ENCODE results near the gene LTBP1. TPM values are rescaled to one million over a fixed set of nuclear protein-coding genes. Genes with fewer than 3 reads are reported as not detected.

Gene LTBP1
- total RNA-seq, 2 donors from 2014 or later: 25.9 to 99.8 TPM

- no peak for DNase-seq (ENCODE audit: low spot score)
- H3K9me3 ChIP-seq: no peaks in the 10 kb centered on the region
- TF ChIP-seq POLR2AphosphoS5 (IDR thresholded peaks at IDR 0.05) (no peak), POLR2A (IDR thresholded peaks at IDR 0.05) (no peak)
- TF ChIP-seq, protein P1, sequence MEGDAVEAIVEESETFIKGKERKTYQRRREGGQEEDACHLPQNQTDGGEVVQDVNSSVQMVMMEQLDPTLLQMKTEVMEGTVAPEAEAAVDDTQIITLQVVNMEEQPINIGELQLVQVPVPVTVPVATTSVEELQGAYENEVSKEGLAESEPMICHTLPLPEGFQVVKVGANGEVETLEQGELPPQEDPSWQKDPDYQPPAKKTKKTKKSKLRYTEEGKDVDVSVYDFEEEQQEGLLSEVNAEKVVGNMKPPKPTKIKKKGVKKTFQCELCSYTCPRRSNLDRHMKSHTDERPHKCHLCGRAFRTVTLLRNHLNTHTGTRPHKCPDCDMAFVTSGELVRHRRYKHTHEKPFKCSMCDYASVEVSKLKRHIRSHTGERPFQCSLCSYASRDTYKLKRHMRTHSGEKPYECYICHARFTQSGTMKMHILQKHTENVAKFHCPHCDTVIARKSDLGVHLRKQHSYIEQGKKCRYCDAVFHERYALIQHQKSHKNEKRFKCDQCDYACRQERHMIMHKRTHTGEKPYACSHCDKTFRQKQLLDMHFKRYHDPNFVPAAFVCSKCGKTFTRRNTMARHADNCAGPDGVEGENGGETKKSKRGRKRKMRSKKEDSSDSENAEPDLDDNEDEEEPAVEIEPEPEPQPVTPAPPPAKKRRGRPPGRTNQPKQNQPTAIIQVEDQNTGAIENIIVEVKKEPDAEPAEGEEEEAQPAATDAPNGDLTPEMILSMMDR (IDR thresholded peaks at IDR 0.05): no peak
- no peaks in the 10 kb centered on the region for H3K4me1 ChIP-seq (replicated peaks)
- intact Hi-C loops (cut with DNase I): no loop called here
- no peak overlapping the region for H3K27ac ChIP-seq
- H3K36me3 ChIP-seq: no peaks in the 10 kb centered on the region
- H3K4me3 ChIP-seq: no peak overlapping the region
- 100% methylated on average over 1 of the region's 1 CpG for WGBS
- H3K27me3 ChIP-seq (replicated peaks; ENCODE audit: insufficient read depth): no peaks in the 10 kb centered on the region
These were observed 44.6 kb upstream of the LTBP1 start for GRCh38 chr2:32902174-32902573.

DNA sequence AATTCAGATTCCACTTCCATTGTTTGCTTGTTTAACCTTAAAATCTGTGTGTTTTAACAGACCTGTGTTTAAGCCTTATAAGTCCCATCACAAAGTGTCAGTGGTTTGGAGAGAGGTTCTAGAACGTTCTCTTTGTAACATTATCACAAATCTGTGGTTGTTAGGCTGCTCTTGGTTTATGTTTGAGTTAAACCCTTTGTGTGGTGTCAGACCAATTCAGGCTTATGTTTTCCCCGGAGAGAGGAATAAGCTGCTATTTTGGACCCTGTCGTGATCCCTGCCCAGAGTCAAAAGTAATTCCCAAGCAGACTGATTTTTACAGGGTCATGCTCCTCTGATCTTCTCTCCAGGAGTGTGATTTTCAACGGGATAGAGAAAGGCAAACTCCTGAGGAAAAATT lies 43.8 kb upstream of the LTBP1 start:
- no peak for DNase-seq (ENCODE audit: low spot score)
- Histone ChIP-seq H3K27me3 (replicated peaks; ENCODE audit: insufficient read depth) (no peaks in the 10 kb centered on the region), H3K4me3 (no peak overlapping the region), H3K36me3 (no peaks in the 10 kb centered on the region), H3K4me1 (replicated peaks) (no peaks in the 10 kb centered on the region), H3K27ac (no peak overlapping the region), H3K9me3 (no peaks in the 10 kb centered on the region)
- 28% methylated on average over 4 of the region's 4 CpGs for WGBS
- TF ChIP-seq POLR2AphosphoS5 (IDR thresholded peaks at IDR 0.05) (no peak), POLR2A (IDR thresholded peaks at IDR 0.05) (no peak)
- TF ChIP-seq, protein P1 (IDR thresholded peaks at IDR 0.05): no peak
- intact Hi-C loops (cut with DNase I): no loop called here

GRCh38 chr2:32904074-32904473 lies 42.7 kb upstream of the LTBP1 start:
- Histone ChIP-seq H3K4me1 (replicated peaks) (no peaks in the 10 kb centered on the region), H3K27ac (no peak overlapping the region), H3K36me3 (no peaks in the 10 kb centered on the region), H3K4me3 (no peak overlapping the region), H3K9me3 (no peaks in the 10 kb centered on the region), H3K27me3 (replicated peaks; ENCODE audit: insufficient read depth) (no peaks in the 10 kb centered on the region)
- no peak for TF ChIP-seq POLR2A (IDR thresholded peaks at IDR 0.05)
- no peak for TF ChIP-seq POLR2AphosphoS5 (IDR thresholded peaks at IDR 0.05)
- TF ChIP-seq, protein P1 (IDR thresholded peaks at IDR 0.05): no peak
- intact Hi-C loops (cut with DNase I): no loop called here
- 89% methylated on average over 3 of the region's 3 CpGs for WGBS
- no peak for DNase-seq (ENCODE audit: low spot score)

DNA sequence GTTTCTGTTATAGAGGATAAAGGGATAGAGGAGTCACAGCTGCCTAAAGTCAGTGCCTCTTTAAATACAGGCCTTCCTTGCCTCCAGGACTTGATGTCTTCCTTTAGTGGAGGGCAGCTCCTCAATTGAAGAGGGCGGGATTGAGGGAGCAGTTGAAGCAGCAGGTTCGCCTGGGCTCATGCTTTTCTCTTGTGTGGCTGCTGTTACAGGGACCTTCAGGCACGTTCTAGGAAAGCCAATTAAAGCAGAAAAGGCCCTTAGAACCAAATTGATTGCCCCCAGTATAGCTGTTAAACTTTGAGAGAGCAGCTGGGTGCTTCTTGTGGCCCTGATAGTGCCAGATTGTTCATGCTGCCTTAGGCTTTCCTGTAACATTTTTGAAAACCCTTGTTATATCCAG lies 42.0 kb upstream of the LTBP1 start:
- 56% methylated on average over 3 of the region's 3 CpGs for WGBS
- H3K27me3 ChIP-seq (replicated peaks; ENCODE audit: insufficient read depth): no peaks in the 10 kb centered on the region
- no peak overlapping the region for H3K27ac ChIP-seq
- no peaks in the 10 kb centered on the region for H3K9me3 ChIP-seq
- intact Hi-C loops (cut with DNase I): no loop called here
- H3K4me3 ChIP-seq: no peak overlapping the region
- TF ChIP-seq, protein P1 (IDR thresholded peaks at IDR 0.05): no peak
- TF ChIP-seq POLR2AphosphoS5 (IDR thresholded peaks at IDR 0.05) (no peak), POLR2A (IDR thresholded peaks at IDR 0.05) (no peak)
- no peaks in the 10 kb centered on the region for H3K4me1 ChIP-seq (replicated peaks)
- no peaks in the 10 kb centered on the region for H3K36me3 ChIP-seq
- no peak for DNase-seq (ENCODE audit: low spot score)

DNA sequence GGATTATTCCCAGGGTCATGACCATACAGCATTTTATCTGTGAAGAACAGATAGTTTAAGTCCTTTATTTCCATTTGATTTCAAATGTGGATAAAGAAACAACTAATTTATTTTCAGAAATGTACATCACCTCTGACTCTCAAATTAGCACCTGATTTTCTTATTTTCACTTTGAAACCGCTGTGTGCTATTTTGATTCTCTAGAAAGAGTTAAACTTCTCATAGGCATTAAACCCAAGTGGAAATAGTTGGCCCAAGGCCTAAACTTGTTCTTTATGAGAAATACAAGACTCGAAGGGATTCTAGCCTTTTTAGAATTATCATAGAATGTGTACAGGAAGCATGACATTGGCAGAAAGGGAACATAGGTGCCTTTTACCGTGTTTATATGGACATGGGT lies 41.5 kb upstream of the LTBP1 start:
- Histone ChIP-seq H3K9me3 (no peaks in the 10 kb centered on the region), H3K4me3 (no peak overlapping the region), H3K27ac (no peak overlapping the region), H3K4me1 (replicated peaks) (no peaks in the 10 kb centered on the region), H3K27me3 (replicated peaks; ENCODE audit: insufficient read depth) (no peaks in the 10 kb centered on the region), H3K36me3 (no peaks in the 10 kb centered on the region)
- TF ChIP-seq, protein P1 (IDR thresholded peaks at IDR 0.05): no peak
- no peak for TF ChIP-seq POLR2A (IDR thresholded peaks at IDR 0.05)
- no peak for TF ChIP-seq POLR2AphosphoS5 (IDR thresholded peaks at IDR 0.05)
- no peak for DNase-seq (ENCODE audit: low spot score)
- WGBS: 42% methylated on average over 3 of the region's 3 CpGs
- intact Hi-C loops (cut with DNase I): no loop called here
